Tibial nerve (tissue), 4 donors: ENCODE measurements around the gene SERPINC1. TPM values are rescaled to one million over a fixed set of nuclear protein-coding genes. Genes with fewer than 3 reads are reported as not detected.

Experiments used
- DNase-seq, 2 donors: peaks; one replicate each; pipeline ENCODE4 v3.0.0-alpha.2; 2019; ENCODE audit warnings: low spot score in 2 of 2
- H3K27ac ChIP-seq, 4 donors: fragments of 200-600 bp; sonication (generic) in 3 of 4; one replicate each; pipeline ENCODE4 v1.5.1; 2017 to 2019; ENCODE audit warnings: mild to moderate bottlenecking in 1 of 4
- H3K27me3 ChIP-seq, 2 donors: fragments of 200-600 bp; sonication (generic) in 1 of 2; one replicate each; pipeline versions ENCODE4 v1.5.1 to v1.6.0; 2017 to 2019
- H3K36me3 ChIP-seq, 3 donors: fragments of 200-600 bp; sonication (generic); one replicate each; pipeline ENCODE4 v1.5.1; 2018 to 2019
- H3K4me1 ChIP-seq, 4 donors: fragments of 200-600 bp; sonication (generic) in 3 of 4; one replicate each; pipeline ENCODE4 v1.5.1; 2017 to 2019
- H3K4me3 ChIP-seq, 4 donors: fragments of 200-600 bp; sonication (generic) in 3 of 4; one replicate each; pipeline ENCODE4 v1.5.1; 2017 to 2019; ENCODE audit warnings: mild to moderate bottlenecking in 1 of 4, moderate library complexity in 1 of 4
- H3K9me3 ChIP-seq, 4 donors: fragments of 200-600 bp; sonication (generic) in 3 of 4; one replicate each; pipeline ENCODE4 v1.5.1; 2017 to 2019
- CTCF ChIP-seq, 5 experiments: fragments of 200-600 bp in 3 of 5; fragments of 450-650 bp in 2 of 5; sonication (generic) in 3 of 5; IDR thresholded peaks; one replicate each; pipeline ENCODE4 v1.5.1; 2016 to 2019; ENCODE audit warnings: antibody characterized with exemption in 5 of 5, mild to moderate bottlenecking in 3 of 5, moderate library complexity in 2 of 5
- EP300 ChIP-seq, 2 donors: sonication (generic); formaldehyde crosslinking; IDR thresholded peaks; one replicate each; pipeline ENCODE4 v1.6.1; 2017; ENCODE audit warnings: antibody characterized with exemption in 2 of 2, mild to moderate bottlenecking in 1 of 2
- POLR2A ChIP-seq, 2 donors: fragments of 450-650 bp; IDR thresholded peaks; one replicate each; pipeline ENCODE4 v1.6.1; 2017; ENCODE audit warnings: antibody characterized with exemption in 2 of 2, mild to moderate bottlenecking in 2 of 2, moderate library complexity in 2 of 2
- WGBS, 2 donors: methylation state at CpG; one replicate each; pipeline ENCODE4 v1.1.5; 2018; 5-methylcytosine and 5-hydroxymethylcytosine counted together
- total RNA-seq, 4 donors: library from RNA; depleted of rRNA; stranded (reverse); fragments of >200 nt; gene quantifications; one replicate each; pipeline ENCODE4 v1.1.0, GENCODE V29; 2016

Gene SERPINC1
- total RNA-seq, 4 donors from 2014 or later: not detected

GRCh38 chr1:173903827-173904531 is 13.1 kb downstream of the SERPINC1 start:
- no peaks in the 10 kb centered on the region for H3K9me3 ChIP-seq
- H3K36me3 ChIP-seq: peaks cover 0 to 22% (median 0%) of the 10 kb centered on the region in 3 donors
- no peaks in the 10 kb centered on the region for H3K27me3 ChIP-seq
- no peak for DNase-seq
- WGBS, 2 donors: 85 to 87% methylated on average over 6 of the region's 6 CpGs
- TF ChIP-seq CTCF (IDR thresholded peaks at IDR 0.05) (no peak), EP300 (IDR thresholded peaks at IDR 0.05) (no peak), POLR2A (IDR thresholded peaks at IDR 0.05) (no peak)
- H3K4me1 ChIP-seq: no peaks in the 10 kb centered on the region
- H3K27ac ChIP-seq: no peak overlapping the region
- H3K4me3 ChIP-seq: no peak overlapping the region

GRCh38 chr1:173900992-173901391 is 16.1 kb downstream of the SERPINC1 start:
- no peaks in the 10 kb centered on the region for H3K27me3 ChIP-seq
- DNase-seq: no peak
- 61 to 68% methylated on average over 3 of the region's 3 CpGs for WGBS, 2 donors
- no peak overlapping the region for H3K4me3 ChIP-seq
- peaks cover 0 to 8% (median 0%) of the 10 kb centered on the region in 4 donors for H3K4me1 ChIP-seq
- peaks cover 0 to 14% (median 0%) of the 10 kb centered on the region in 3 donors for H3K36me3 ChIP-seq
- no peak overlapping the region for H3K27ac ChIP-seq
- no peaks in the 10 kb centered on the region for H3K9me3 ChIP-seq
- TF ChIP-seq CTCF (IDR thresholded peaks at IDR 0.05): no peak
- no peak for TF ChIP-seq EP300 (IDR thresholded peaks at IDR 0.05)
- no peak for TF ChIP-seq POLR2A (IDR thresholded peaks at IDR 0.05)

- no peak for DNase-seq
- H3K9me3 ChIP-seq: no peaks in the 10 kb centered on the region
- no peaks in the 10 kb centered on the region for H3K27me3 ChIP-seq
- no peak overlapping the region for H3K4me3 ChIP-seq
- TF ChIP-seq POLR2A (IDR thresholded peaks at IDR 0.05) (no peak), CTCF (IDR thresholded peaks at IDR 0.05) (no peak), EP300 (IDR thresholded peaks at IDR 0.05) (no peak)
- peaks cover 0 to 14% (median 0%) of the 10 kb centered on the region in 3 donors for H3K36me3 ChIP-seq
- 82 to 85% methylated on average over 2 of the region's 2 CpGs for WGBS, 2 donors
- peaks cover 0 to 8% (median 0%) of the 10 kb centered on the region in 4 donors for H3K4me1 ChIP-seq
- no peak overlapping the region for H3K27ac ChIP-seq
Observed at GRCh38 chr1:173900427-173900826, 16.7 kb downstream of the SERPINC1 start.

- TF ChIP-seq POLR2A (IDR thresholded peaks at IDR 0.05): no peak
- TF ChIP-seq EP300 (IDR thresholded peaks at IDR 0.05): no peak
- TF ChIP-seq CTCF (IDR thresholded peaks at IDR 0.05): no peak
- Histone ChIP-seq H3K36me3 (peaks cover 0 to 26% (median 0%) of the 10 kb centered on the region in 3 donors), H3K4me3 (no peak overlapping the region), H3K27me3 (no peaks in the 10 kb centered on the region), H3K4me1 (peaks cover 0 to 8% (median 0%) of the 10 kb centered on the region in 4 donors), H3K27ac (no peak overlapping the region), H3K9me3 (no peaks in the 10 kb centered on the region)
- DNase-seq: no peak
- whole genome bisulfite sequencing, 2 donors: 98 to 99% methylated on average over 3 of the region's 3 CpGs
Observed at GRCh38 chr1:173894189-173894588, 22.9 kb downstream of the SERPINC1 start.

GRCh38 chr1:173893611-173894010 is 23.5 kb downstream of the SERPINC1 start:
- no peak overlapping the region for H3K27ac ChIP-seq
- no peaks in the 10 kb centered on the region for H3K27me3 ChIP-seq
- TF ChIP-seq POLR2A (IDR thresholded peaks at IDR 0.05): no peak
- TF ChIP-seq CTCF (IDR thresholded peaks at IDR 0.05): no peak
- no peak for TF ChIP-seq EP300 (IDR thresholded peaks at IDR 0.05)
- H3K9me3 ChIP-seq: no peaks in the 10 kb centered on the region
- peaks cover 0 to 8% (median 0%) of the 10 kb centered on the region in 4 donors for H3K4me1 ChIP-seq
- no peak for DNase-seq
- peaks cover 0 to 30% (median 0%) of the 10 kb centered on the region in 3 donors for H3K36me3 ChIP-seq
- no peak overlapping the region for H3K4me3 ChIP-seq
- WGBS, 2 donors: 95 to 97% methylated on average over 1 of the region's 1 CpG
